Stimulated activated naive CD4-positive, alpha-beta T cell (primary cell): Measurements from ENCODE around the gene ZNRF1.

Source experiments
- DNase-seq, 6 experiments: peaks; one replicate each; lab custom pipeline; 2025; lab: John Stamatoyannopoulos, UW

The ZNRF1 gene

DNA sequence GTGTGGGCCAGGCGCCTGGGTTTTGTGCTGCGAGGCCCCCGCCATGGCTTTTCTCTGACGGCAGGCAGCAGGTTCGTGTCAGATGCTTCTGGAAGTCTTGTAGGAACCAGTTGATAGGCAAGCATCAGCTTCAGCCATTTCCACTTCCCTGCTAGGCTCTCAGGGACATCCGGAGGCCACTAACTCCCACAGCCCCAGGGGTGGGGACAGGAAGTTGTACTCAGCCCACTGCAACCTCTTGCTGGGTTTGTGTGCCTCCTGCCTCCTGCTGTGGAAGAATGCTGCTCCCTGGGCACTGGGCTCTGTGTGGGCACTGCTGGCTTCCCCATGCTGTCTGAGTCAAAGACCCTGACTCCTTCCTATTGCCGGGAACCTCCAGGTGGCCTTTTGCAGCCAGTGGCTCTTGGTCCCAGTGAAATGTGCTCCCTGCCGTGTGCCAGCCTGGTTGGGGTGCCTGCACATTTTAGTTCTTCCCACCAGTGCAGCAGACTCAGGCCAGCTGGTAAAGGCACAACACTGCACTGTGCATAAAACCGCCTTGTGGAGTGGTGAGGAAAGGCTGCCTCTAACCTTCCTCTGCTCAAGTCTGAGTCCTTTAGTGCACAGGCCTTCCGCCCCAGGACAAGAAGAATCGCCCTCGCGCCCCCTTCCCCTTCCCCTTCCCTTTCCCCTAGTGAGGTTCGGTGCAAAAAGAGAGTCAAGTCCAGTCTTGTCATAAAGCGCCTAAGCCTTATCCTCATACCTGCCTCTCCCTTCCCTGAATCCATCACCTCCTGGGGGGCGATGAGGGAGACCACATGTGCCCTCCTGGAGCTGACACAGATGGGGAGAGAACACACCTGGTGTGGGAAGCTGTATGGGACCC lies 101.1 kb downstream of the ZNRF1 start:
- DNase-seq: peak in 3 of 6 experiments; percentile 14 to 47 (median 45)

DNA sequence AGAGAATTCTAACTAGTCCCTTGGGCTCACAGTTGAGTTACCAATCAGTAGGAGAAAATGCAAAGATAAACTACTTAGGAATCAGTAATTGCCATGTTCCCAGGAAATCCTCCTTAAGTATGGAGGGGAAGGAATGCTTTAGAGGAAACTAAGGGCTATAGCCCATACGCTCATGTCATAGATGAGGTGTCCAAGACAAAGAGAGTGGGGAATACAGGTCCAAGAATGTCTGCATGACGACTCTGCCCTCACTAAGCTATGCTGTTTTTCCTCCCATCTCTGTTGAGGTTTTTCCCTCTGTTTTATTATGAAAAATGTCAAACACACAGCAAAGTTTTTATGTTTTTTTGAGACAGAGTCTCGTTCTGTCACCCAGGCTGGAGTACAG lies 101.8 kb downstream of the ZNRF1 start:
- DNase-seq: no peak

DNA sequence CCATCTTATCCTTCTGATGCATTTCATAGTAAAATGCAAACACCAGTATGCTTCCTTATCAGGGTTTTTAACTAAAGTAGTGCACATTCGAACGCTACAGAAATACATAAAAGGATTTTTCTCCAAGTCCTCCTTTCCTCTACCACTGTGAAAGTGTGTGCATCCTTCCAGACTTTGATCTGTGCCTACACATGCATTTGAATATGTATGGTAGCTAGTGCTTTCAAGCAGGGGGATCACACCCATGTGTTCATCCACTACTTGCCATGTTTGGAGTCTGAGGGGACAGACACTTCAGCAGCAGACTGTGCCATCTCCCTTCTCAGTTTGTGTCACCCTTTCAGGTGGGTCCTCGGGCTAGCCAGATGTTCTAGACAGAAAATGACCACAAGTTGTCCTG lies 102.8 kb downstream of the ZNRF1 start:
- no peak for DNase-seq

DNA sequence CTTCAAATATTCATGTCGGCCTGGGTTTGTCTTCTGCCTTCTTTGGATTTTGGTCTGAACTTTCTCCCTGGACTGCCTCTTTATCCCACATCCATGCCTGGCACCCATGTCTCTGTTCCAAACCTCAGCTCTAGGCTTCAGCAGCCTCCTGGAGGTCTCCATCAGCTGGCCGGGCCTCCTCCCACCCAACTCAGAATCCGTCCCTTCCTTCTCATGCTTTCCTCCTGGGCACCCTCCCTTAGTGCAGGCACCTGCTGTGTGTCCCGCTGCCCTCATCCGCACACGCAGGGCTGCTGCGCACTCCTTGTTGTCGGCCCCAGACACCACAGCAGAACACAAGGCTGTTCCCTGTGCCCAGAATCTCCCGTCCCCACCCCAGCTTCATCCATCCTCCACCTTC lies 103.8 kb downstream of the ZNRF1 start:
- no peak for DNase-seq

DNA sequence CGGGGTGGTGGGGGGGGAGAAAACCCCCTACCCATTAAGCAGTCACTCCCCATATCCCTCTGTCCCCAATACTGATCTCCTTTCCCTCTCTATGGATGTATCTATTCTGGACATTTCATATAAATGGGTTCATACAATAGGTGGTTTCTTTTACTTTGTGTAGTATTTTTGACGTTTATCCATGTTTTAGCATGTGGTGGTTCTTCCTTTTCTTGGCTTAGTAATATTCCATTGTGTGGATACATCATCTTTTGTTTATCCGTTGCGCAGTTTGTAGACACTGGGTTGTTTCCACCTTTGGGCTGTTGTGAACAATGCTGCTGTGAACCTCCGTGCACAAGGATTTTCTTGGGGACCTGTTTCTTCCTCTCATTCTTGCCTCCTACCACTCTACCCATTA lies 105.2 kb downstream of the ZNRF1 start:
- no peak for DNase-seq

DNA sequence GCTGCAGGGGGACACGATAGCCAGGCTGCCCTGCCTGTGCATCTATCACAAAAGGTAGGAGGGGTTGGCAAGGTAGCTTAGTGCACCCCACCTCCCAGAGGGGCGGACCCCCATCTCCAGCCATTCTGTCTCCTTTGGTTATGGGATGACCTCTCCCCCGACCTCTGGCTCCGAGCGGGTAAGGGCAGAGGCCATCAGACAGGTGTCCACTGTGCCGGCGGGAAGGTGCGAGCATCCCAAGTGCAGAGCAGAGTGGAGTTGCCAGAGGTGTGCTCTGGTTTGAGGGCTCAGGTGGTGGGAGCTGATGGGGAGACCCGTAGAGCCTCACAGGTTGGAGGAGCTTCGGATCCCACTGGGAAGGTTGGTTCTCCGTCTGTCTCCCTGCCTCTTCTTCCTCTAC lies 106.0 kb downstream of the ZNRF1 start:
- no peak for DNase-seq

DNA sequence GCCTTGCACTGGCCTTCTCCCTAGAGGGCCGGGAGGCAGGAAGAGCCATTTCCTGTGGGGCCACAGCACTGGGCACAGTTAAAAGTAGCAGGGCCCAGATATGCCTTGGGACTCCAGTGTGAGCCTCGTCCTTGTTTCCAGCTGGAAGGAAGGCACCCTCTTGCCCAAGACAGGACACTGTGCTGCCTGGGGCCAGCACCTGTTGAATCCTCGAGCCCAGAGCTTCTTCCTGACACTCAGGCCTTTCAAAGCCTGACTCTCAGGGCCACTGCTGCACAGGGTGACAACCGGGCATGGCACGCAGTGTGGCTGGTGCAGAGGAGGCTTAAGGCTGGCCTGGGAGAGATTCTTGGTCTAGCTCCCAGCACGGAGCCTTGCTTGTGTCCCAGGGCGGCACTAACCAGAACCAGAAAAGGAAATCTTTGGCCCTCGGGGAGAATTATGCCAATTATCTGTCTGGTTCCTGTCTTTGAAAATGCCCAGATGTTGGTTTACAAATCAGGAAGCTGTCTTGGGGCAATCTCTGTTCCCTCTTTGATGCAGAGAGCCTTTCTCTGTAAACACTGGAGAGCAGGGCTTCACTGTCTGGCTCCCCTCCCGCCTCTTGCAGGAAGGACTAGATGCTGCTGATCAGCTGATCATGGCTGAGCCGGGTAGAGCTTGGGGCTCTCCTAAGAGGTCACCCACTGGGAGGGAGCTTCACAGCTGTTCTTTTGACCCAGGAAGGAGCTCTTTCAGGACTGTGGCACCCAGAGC lies 106.7 kb downstream of the ZNRF1 start:
- DNase-seq: no peak

DNA sequence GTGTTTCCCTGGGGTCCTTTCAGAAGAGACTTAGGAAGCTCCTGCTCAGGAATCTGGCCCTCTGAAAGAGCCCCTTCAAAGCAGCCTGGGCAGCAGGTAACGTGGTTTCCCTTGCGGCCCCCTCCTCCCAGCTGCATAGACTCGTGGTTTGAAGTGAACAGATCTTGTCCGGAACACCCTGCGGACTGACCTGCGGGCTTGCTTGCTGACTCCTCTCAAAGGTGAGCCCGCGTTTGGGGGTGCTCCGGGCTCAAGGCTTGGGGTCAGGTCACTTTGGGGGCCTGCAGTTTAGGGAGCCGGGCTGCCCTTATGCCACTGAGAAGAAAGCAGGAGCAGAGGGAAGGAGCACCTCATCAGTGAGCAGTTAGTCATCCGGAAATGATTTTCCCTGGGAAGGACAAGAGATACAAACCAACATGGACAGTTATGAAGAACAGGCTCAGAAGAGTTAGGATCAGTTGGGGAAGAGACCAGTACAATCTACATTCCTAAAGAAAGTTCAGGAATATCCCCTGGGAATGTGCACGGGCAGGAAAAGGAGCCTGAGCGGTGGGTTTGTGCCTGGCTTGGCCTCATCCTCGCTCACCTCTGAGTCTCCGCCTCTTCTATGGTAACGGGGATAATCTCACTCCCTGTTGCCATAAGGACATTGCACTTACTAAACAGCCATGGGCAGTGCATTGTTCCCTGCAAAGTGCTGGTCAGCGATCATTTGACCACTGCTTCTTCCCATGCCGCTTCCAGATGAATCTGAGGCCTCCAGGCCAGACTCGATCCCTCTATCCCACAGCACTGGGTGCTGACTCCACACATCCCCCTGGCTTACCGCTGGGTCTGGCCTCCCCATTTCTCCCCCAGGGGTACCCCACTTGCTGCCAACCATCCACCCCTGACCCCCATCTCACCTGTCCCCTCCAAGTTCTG lies 107.8 kb downstream of the ZNRF1 start:
- no peak for DNase-seq

DNA sequence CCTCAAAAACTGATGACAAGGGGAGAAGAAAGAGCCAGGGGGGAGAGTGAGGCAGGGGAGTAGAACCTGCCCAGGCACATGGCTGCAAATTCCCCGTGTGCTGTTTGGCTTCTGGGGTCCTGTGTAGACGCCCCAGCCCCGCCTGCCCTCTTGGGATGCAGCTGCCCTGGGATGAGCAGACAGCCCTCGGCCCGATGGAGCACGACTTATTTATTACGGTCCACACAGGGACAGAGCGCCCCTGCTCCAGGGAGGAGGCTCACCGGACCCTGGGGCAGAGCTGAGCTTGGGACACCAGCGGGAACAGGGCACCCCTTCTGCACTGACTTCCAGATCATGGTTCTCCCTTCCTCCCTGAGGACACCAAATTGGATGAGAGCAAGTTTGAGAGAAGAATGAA lies 108.7 kb downstream of the ZNRF1 start:
- DNase-seq: no peak

DNA sequence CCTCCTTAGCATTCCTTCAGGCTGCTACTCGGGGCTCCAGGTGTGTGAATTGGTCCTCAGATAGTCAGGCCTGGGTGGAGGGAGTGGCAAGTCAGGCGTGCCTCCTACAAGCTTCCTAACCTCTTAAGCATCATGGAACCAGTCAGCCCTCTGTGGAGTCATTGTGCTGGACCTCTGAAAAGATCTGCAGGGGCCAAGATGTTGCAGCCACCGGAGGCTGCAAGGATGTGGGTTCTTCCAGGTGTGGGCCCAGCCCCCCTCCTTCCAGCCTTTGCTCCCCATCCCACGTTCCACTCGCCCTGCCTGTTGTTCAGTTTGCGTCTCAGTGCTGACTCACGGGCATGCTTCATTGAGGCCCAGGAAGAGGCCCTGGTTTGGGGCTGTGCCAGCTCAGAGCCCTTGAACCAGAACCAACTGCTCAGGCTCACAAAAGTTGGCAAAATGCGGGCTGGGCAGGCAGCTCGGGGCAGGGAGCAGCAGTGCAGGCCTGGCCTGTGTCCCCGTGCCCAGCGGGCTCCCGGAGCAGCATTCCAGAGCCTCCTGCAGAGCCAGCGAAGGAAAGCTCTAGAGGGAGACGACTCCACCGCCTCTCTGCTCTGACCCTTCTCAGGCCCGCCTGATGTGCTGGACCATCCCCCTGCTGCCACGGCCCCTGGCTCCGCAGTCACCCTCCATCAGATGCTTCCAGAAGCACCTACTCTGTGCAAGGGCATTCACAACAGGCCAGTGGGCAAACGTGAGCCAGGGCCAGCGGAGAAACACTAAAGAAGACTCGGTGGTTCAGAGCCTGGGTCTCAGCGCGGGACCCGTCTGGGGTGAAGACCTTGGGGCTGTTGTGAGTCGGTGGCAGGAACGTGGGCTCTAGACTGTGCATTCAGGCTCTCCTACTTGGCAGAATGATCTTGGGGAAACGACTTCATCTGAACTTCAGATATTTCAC lies 110.2 kb downstream of the ZNRF1 start:
- DNase-seq: peak; percentile 14 to 48 (median 24)

DNA sequence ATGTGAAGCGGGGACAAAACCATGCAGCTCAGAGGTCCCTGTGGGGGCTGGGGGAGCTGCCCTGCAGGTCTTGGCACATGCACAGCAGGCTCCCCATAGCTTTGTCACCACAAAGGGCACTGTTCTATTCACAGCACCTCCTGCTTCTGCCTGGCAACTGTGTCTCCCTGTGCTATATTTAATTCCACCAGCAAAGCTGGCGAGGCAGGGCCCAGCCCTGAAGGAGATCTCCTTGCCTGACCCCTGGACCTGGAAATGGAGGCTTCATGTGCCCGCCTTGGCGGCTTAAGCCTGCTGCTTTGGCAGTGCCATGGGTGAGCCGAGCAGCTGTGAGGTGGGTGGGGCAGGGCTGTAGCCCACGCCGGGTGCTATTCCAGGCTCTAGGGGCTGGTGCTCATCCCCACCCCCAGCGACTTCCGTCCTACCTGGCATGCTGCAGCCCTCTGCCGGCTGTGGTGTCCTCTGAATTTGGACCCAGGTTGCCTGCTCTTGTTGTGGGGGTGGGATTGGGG lies 111.0 kb downstream of the ZNRF1 start:
- no peak for DNase-seq

DNA sequence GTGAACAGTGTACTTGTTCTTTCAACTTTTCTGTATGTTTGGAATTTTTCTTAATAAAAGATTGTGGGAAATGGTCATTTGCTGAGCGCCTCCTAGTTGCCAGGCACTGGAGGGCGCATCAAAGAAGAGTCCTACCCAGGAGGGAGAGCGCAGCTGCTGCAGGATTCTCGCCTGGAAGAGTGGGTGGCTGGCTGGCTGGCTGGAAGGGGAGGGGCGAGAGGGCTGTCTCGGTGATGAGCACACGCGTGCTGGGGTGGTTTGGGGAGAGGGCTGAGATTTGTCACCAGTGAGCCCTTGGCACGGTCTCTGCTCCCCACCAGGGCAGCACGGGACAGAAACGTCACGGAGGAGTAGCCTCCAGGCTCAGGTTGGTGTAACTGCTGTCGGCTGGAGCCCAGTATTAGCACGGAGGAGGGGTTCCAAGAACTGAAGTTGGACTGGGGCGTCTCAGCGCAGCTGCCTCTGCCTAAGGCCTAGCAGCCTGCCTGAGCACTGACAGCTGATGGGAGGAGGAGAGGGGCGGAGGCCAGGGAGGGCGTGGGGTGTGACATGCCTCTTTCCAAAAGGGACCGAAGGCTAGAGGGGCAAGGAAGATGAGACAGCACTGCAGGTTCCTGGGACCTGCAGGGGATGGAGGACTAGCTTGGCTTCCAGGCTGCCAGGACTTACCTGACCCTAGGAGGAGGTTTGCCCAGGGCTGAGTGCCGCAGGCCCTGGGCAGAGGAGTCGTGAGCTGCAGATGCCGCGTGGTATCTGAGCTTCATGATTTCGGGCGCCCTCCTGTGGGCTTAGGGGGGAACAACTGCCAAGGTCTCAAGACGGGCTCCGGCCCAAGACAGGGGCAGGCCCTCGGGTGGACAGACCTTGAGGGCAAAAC lies 112.1 kb downstream of the ZNRF1 start:
- DNase-seq: peak; percentile 47 to 87 (median 66)

DNA sequence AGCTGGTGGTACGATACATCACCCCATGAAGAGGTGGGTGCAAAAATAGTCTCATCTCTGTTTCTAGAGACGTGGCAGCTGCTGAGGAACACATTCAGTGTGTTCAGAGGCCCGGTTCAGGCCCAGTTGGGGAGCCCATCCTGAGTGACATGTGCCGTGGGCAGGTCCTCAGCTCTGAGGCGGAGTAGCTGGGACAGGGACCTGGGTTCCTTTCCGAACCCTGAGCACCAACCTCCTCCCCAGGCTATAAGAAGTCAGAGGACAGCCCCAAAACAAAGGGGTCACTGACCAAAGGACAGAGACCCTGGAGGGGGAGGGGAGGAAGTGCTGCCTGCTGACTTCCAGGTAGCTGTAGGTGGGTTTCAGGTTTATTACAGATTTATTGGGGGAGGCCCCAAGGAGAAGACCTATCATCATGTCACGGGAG lies 112.7 kb downstream of the ZNRF1 start:
- DNase-seq: no peak

DNA sequence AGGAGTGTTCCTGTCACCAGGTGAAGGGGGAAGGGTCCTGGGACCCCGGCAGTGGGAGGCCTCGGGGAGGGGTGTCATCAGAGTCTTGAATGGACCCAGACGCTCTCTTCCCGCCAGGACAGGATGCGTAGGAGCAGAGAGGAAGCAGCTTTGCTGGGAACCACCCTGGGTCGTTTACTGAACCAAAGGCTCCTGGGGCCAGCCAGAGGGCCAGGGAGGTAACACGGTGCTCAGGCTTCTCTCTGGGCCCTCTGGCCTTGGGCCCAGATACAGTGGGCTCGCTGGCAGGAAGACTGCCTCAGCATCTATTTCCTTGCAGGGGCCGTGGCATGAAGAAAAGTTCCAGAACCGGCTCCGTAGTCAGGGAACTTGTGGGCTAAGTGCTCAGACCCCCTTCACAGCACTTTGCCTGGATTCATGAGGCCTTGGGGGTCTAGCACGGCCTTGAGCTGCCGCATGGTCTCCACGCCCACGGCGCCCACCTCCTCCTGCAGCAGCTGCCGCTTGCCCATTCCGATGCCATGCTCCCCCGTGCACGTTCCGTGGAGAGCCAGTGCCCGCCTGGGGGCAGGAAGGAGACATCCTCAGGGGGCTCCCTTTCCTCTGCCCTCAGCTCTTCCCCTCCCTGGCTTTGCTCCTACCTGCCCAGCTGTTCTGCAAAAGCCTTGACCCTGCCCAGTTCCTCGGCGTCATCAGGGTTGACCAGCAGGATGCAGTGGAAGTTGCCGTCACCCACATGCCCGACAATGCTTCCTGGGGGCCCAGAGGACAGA lies 113.3 kb downstream of the ZNRF1 start:
- no peak for DNase-seq

DNA sequence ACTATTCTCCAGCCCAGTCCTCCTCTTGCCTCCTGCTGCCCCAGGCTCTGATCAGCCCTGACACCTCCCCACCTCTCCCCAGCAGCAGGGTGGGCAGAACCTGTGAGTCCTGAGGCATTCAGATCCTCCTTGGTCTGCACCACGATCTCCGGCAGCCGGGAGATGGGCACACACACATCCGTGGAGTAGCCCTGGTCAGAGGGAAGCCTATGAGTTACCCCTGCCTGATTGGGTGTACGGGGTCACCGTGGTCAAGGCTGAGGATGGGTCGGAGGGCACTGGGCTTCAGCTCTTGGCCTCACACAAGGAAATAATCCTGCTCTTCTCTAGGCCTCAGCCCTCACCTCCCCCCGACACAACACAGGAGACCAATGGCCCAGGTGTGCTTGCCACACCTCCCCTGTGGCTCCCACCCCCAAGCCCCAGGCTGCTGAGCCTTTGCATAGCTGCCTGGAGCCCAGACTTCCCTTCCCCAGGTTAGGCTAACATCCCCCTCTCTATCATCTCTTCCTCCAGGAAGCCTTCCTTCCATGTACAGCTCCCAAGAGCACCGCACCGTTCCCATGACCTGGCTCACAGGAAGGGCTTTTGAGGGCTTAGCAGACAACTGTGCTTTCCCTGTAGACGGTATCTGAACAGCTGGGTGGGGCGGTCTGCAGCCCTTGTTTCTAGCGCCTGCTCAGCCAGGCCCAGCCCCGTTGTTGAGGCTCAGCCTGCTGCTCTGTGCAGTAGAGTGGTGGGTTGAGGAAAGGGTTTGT lies 114.1 kb downstream of the ZNRF1 start:
- DNase-seq: no peak

DNA sequence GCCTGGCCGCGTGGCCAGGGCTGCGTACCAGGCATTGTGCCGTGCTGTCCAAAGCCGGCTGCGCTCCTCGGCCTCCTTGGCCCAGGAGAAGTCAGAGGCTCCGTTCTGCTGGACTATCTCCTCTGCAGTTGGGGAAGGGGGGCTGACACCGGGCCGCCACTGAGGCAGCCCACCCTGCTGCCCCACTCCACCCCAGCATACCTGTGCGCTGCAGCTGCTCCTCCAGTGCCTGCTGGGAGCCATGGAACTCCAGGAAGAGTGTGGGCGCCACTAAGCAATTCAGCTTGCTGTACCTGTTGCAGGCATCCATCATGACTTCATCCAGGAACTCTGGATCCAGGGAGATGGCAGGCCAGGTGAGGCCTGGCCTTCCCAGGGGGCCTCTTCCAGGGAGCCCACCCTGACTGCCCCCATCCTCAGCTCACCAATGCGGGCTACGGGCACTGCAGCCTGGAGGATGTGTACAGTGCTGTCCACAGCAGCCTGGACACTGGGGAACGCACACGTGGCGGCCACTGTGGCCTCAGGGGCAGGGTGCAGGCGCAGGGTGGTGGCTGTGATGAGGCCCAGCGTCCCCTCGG lies 114.8 kb downstream of the ZNRF1 start:
- DNase-seq: no peak

DNA sequence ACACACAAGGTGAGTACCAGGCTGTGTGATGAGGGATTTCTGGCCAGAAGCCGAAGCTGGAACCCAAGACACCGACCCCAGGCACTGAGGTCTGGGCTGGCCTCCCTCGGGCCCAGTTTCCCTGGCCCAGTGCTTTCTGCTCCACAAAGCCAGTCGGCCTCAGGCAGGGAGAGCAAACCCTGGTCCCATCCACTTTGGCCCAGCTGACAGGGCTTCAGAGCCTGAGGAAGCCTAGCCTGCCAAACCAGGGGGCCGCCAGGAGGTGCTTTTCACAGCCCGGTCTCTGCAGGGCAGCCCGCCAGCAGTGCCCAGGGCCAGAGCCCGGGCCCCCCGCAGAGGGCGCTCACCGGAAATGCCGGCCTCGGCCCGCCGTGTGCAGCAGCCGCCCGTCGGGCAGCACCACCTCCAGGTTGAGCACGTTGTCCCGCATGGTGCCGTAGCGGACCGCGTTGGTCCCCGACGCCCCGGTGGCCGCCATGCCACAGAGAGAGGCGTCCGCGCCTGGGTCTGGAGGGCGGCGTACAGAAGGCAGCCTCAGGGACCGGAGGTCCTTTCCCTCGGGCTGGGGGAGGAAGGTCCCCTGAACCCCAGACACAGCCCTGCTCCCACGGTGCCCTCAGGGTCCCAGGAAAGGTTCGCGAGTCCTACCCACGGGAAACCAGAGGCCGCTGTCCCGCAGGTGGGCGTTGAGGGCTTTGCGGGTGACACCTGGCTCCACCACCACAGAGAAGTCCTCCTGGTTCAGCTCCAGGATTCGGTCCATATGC lies 115.5 kb downstream of the ZNRF1 start:
- no peak for DNase-seq
